Neuron (in vitro differentiated cells): ENCODE data around the gene CMSS1.
A peak's percentile ranks its signal among the peaks of the same experiment; 100 is the strongest.

Experiments used
- H2AFZ ChIP-seq: one replicate; pipeline ENCODE4 v1.6.1; 2013; ENCODE audit warnings: low read depth, mild to moderate bottlenecking, inconsistent platforms, low read length, moderate library complexity
- H3K27me3 ChIP-seq: one replicate; pipeline ENCODE4 v1.6.1; 2013; ENCODE audit warnings: low read length; ENCODE audit not compliant: insufficient read depth
- H3K36me3 ChIP-seq: one replicate; pipeline ENCODE4 v1.6.1; 2013; ENCODE audit warnings: low read length; ENCODE audit not compliant: insufficient read depth
- H3K4me1 ChIP-seq: one replicate; pipeline ENCODE4 v1.6.1; 2013; ENCODE audit warnings: low read length; ENCODE audit not compliant: insufficient read depth
- H3K4me3 ChIP-seq: 2 replicates; pipeline ENCODE4 v1.5.1; 2013; ENCODE audit warnings: mild to moderate bottlenecking, low read length, moderate library complexity
- H3K9me3 ChIP-seq: one replicate; pipeline ENCODE4 v1.6.1; 2013; ENCODE audit warnings: low read length

CMSS1 gene

DNA sequence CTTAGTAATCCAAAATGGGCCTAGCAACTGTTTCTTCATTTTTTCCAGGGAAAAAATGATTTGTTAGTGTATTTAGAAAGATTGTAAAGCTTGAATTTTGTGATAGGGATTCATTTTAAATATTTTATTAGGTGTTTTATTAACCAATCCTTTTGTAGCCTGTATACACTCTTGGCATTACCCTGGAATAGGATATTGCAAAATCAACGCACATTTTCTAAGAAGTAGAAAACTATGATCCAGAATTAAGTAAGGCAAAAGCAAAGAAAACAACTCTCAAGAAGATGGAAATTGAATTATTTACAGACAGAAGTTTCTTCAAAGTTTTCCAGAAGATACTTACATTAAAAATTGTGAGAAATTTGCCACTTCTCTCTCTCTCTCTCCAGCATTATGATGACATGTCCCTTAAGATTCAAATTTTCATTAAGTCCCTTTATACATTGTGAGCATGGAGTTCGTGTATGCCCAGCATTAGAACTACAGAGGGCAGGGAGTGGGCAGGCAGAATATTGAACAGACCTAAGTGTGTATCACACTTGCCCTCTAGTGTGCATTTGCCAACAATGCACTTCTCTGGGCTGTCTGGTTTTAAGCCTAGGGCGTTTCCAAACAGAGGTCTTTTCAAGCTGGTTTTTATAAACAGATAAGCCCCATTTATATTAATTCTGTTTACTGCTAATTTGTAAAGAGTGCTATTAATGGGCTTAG lies 28.5 kb upstream of the CMSS1 start:
- Histone ChIP-seq H3K4me3 (no peak overlapping the region), H3K36me3 (no peaks in the 10 kb centered on the region), H3K9me3 (no peaks in the 10 kb centered on the region), H3K27me3 (no peaks in the 10 kb centered on the region), H2AFZ (no peak overlapping the region), H3K4me1 (no peaks in the 10 kb centered on the region)

DNA sequence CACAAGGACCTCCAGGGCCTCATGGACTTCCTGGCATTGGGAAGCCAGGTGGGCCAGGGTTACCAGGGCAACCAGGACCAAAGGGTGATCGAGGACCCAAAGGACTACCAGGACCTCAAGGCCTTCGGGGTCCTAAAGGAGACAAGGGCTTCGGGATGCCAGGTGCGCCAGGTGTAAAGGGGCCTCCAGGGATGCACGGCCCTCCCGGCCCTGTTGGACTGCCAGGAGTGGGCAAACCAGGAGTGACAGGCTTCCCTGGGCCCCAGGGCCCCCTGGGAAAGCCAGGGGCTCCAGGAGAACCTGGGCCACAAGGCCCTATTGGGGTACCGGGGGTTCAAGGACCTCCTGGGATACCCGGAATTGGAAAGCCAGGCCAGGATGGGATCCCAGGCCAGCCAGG lies 23.2 kb upstream of the CMSS1 start:
- Histone ChIP-seq H3K36me3 (no peaks in the 10 kb centered on the region), H3K4me3 (no peak overlapping the region), H3K9me3 (no peaks in the 10 kb centered on the region), H3K4me1 (no peaks in the 10 kb centered on the region), H2AFZ (no peak overlapping the region), H3K27me3 (no peaks in the 10 kb centered on the region)

DNA sequence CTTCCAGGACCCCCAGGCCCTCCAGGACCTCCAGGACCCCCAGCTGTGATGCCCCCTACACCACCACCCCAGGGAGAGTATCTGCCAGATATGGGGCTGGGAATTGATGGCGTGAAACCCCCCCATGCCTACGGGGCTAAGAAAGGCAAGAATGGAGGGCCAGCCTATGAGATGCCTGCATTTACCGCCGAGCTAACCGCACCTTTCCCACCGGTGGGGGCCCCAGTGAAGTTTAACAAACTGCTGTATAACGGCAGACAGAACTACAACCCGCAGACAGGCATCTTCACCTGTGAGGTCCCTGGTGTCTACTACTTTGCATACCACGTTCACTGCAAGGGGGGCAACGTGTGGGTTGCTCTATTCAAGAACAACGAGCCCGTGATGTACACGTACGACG lies 22.1 kb upstream of the CMSS1 start:
- Histone ChIP-seq H2AFZ (no peak overlapping the region), H3K36me3 (no peaks in the 10 kb centered on the region), H3K9me3 (no peaks in the 10 kb centered on the region), H3K4me1 (no peaks in the 10 kb centered on the region), H3K27me3 (no peaks in the 10 kb centered on the region), H3K4me3 (no peak overlapping the region)

DNA sequence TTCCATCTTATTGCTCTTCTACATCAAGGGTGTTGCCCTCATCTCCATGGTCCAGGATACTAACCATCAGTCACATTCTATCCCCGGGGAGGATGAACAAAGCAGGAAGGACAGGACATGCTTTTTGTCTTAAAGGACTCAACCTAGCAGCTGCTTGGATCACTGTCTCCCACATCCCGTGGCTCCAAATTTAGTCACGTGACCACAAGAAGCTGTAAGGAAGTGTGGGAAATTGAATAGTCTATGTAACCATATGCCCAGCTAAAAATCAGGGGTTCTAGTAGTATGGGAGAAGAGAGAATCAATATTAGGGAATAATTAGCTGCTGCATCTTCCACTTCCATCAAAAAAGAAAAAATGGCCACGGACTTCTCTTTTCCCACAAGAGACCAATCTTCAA lies 18.2 kb upstream of the CMSS1 start:
- no peaks in the 10 kb centered on the region for H3K9me3 ChIP-seq
- no peak overlapping the region for H2AFZ ChIP-seq
- H3K36me3 ChIP-seq, result no peaks in the 10 kb centered on the region
- no peaks in the 10 kb centered on the region for H3K4me1 ChIP-seq
- H3K27me3 ChIP-seq, result no peaks in the 10 kb centered on the region
- no peak overlapping the region for H3K4me3 ChIP-seq

DNA sequence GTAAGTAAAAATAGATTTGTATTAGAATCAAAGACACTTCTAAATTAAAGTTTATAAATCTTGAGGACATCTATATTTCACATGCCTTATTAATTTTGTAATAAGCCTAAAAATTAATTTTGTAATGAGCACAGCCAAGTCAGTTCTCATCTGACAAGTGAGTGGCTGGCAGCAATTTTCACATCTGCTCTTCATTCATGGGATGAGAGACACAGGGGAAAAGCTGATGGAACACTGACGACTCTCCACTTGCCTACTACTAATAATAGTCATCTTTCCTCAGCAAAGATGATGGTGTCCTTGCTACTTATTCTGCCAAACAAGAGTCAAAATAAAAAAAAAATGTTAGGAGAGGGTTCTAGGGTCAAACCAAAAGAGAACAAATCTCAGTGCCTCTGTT lies 14.4 kb upstream of the CMSS1 start:
- peaks cover 3% of the 10 kb centered on the region for H3K9me3 ChIP-seq
- H2AFZ ChIP-seq, result no peak overlapping the region
- H3K27me3 ChIP-seq, result no peaks in the 10 kb centered on the region
- H3K4me3 ChIP-seq, result no peak overlapping the region
- H3K36me3 ChIP-seq, result no peaks in the 10 kb centered on the region
- no peaks in the 10 kb centered on the region for H3K4me1 ChIP-seq

DNA sequence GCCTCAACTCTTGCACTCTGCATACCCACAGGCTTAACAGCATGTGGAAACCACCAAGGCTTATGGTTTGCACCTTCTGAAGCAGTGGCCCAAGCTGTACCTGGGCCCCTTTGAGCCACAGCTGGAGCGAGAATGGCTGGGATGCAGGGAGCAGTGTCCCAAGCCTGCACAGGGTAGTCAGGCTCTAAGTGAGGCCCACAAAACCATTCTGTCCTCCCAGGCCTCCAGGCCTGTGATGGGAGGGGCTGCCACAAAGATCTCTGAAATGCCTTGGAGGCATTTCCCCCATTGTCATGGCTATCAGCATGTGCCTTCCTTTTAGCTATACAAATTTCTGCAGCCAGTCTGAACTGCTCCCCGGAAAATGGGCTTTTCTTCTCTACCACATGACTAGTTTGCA lies 12.5 kb upstream of the CMSS1 start:
- H3K27me3 ChIP-seq, result no peaks in the 10 kb centered on the region
- peaks cover 3% of the 10 kb centered on the region for H3K9me3 ChIP-seq
- H3K36me3 ChIP-seq, result no peaks in the 10 kb centered on the region
- H2AFZ ChIP-seq, result no peak overlapping the region
- no peaks in the 10 kb centered on the region for H3K4me1 ChIP-seq
- H3K4me3 ChIP-seq, result no peak overlapping the region

DNA sequence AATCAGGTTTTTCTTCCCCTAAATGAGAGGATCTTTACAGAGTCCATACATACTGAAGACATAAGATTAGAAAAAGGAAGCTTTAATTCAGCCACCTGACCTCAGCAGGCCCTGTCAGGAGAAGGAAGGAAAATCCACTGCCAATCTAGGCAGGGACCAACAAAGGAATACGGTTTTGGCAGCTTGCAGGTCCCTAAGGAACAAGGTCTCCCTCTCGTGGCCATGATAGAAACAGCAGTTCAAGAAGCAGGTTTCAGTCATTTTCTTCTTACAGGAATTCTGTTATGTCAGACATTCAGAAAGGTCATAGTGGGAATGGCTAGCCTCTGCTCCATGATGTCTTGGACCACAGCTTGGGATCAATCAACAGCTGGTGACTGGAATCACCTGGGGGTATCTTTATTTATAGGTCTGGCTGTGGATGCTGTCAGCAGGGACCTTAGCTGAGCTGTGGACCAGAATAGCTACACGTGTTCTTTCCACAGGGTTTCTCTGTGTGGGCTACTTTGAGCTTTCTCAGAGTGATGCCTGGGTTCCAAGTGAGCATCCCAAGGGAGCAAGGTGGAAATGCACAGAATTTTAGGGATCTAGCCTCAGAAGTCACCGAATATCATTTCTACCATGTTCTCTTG lies 9.4 kb upstream of the CMSS1 start:
- Histone ChIP-seq H3K4me1 (no peaks in the 10 kb centered on the region), H2AFZ (peak overlapping the region; percentile 29), H3K9me3 (peaks cover 3% of the 10 kb centered on the region), H3K27me3 (no peaks in the 10 kb centered on the region), H3K36me3 (no peaks in the 10 kb centered on the region), H3K4me3 (no peak overlapping the region)

DNA sequence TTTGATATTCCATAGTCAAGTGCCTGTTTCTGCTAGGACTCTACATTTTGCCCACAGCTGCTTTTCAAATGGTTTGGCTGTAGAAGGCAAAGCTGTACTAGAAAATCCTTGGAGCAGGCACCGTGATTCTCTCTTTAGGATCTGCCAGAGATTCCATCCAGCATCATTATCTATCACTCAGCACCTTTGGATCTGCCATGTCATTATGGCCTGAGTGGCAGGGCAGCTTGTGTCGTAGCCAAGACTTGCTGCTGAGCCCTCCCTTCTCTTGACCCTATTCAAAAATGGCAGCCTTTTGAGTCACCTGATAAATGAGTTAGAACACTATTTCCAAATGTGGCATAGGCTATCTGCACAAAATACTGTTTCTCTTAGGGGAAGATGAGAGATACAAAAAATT lies 8.1 kb upstream of the CMSS1 start:
- Histone ChIP-seq H3K4me1 (no peaks in the 10 kb centered on the region), H3K36me3 (no peaks in the 10 kb centered on the region), H3K4me3 (no peak overlapping the region), H3K9me3 (peaks cover 3% of the 10 kb centered on the region), H3K27me3 (no peaks in the 10 kb centered on the region), H2AFZ (no peak overlapping the region)

DNA sequence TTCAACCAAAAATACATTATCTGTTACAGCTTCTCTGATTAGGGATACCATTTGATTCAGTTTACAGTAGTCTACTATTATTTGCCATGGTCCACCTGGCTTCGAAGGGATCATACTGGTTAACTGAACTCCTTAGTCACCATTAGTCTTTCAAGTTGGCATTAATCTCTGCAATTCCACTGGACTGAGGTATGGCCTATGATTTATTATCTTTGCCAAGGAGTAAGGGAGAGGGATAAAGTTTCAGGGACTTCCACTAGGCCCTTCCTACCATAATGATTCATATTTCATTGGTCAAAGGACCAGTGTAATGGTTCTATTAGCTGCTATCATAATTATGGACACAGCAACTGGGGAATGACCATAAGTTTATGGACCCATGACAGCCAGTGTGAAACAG lies 7.3 kb upstream of the CMSS1 start:
- no peaks in the 10 kb centered on the region for H3K27me3 ChIP-seq
- H3K4me1 ChIP-seq, result no peaks in the 10 kb centered on the region
- no peaks in the 10 kb centered on the region for H3K36me3 ChIP-seq
- H3K9me3 ChIP-seq, result no peaks in the 10 kb centered on the region
- no peak overlapping the region for H2AFZ ChIP-seq
- no peak overlapping the region for H3K4me3 ChIP-seq

DNA sequence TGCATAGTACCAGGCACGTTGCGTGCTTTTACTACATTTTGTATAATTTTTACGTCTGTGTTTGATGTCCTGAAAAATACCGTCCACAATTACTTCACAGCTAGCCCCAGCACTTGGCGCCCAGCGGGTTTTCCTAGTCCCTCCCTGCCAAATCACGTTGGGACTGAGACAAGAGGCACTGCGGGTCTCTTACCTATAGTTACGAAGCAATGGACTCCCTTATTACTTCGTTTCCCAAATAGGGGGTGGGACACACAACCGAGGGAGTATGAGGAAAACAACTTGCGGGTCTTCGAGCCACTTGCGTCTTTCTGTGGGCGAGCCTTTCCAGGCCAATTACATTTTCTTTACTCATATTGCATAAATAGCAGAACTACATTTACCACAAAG lies 620 bp upstream of the CMSS1 start:
- peak overlapping the region; percentile 93 for H3K4me3 ChIP-seq
- H3K4me1 ChIP-seq, result peaks cover 16% of the 10 kb centered on the region
- peak overlapping the region; percentile 78 for H2AFZ ChIP-seq
- no peaks in the 10 kb centered on the region for H3K27me3 ChIP-seq
- H3K36me3 ChIP-seq, result no peaks in the 10 kb centered on the region
- no peaks in the 10 kb centered on the region for H3K9me3 ChIP-seq

DNA sequence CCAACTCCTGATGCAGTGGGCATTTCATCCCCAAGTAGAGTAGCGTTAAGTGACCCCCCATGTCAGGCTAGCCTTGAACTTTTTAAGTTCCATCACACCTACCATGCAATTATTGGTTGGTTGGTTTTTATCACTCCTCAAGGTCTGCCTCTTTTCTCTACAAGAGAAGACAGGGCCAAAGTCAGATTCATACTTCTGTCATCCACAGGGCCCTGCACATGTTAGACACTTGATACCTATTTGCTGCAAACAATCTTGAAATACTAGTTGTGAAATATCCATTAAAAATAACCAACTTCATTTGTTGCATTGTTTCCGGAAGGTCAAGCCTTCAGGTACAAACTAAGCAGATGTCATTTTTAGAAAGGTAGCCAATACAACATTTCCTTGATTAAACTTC lies 1.2 kb downstream of the CMSS1 start:
- peaks cover 16% of the 10 kb centered on the region for H3K4me1 ChIP-seq
- H3K27me3 ChIP-seq, result no peaks in the 10 kb centered on the region
- H3K4me3 ChIP-seq, result peak overlapping the region; percentile 93
- H3K9me3 ChIP-seq, result no peaks in the 10 kb centered on the region
- no peaks in the 10 kb centered on the region for H3K36me3 ChIP-seq
- H2AFZ ChIP-seq, result no peak overlapping the region

DNA sequence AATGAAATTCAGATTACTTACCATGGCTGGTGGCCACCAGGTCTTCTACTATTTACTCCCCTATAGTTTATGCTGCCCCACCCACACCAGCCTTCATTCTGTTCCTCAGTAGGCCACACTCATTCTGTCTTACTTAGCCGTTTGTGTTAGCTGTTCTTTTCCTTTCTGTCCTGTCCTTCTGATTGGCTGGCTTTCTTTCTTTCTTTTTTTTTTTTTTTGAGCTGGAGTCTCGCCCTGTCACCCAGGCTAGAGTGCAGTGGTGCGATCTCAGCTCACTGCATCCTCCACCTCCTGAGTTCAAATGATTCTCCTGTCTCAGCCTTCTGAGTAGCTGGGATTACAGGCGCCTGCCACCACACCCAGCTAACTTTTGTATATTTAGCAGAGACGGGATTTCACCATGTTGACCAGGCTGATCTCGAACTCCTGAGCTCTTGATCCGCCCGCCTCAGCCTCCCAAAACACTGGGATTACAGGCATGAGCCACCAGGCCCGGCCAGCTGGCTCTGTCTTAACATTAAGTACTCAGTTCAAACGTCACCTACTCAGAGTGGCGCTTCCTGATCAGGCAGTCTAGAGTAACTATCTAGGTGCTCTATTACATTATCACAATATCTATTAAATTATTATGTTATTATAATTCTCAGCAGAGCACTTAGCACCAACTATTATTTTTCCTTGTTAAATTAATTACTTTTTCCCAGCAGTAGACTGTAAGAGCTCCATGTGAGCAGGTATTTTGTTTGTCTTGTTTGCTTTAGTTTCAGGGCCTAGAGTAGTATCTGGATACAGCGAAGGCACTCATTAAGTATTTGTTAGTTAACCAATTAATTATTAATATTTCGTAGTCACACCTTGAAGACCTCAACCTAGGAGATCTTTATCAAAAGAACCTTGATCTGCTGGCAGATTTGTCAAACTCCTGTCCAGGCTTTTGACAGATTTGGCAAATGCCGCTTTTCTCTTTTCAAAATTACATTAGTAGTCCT lies 6.4 kb downstream of the CMSS1 start:
- no peaks in the 10 kb centered on the region for H3K27me3 ChIP-seq
- no peak overlapping the region for H2AFZ ChIP-seq
- H3K4me3 ChIP-seq, result no peak overlapping the region
- no peaks in the 10 kb centered on the region for H3K36me3 ChIP-seq
- H3K4me1 ChIP-seq, result peaks cover 5% of the 10 kb centered on the region
- H3K9me3 ChIP-seq, result no peaks in the 10 kb centered on the region

DNA sequence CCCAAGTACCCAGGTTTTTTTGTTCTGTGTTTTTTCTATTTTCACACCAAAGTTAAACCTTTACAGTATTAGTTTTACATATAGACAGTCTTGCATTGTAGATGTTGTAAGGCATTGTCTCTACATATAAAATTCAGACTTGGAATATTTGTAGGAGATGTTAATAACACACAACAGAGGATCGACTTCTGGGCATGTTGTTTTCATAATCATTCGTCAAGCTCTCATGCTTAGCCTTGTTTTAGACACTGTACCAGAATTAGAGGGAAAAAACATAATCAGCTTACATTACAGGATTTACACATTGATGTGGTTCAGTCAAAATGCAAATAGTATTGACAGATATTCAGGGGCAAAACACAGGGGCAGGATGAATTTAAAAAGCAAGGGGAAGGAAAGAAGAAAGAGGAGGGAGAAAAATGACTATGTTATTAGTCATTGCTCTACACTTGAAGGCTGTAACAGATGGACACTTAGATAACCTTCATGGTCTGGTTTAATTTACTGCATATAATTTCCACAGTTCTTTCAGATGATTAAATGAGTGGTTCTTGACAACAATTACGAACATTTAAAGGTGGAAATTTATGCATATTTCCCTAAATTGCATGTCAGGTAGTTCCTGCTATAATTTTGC lies 7.5 kb downstream of the CMSS1 start:
- H3K36me3 ChIP-seq, result no peaks in the 10 kb centered on the region
- H2AFZ ChIP-seq, result no peak overlapping the region
- H3K9me3 ChIP-seq, result no peaks in the 10 kb centered on the region
- peaks cover 3% of the 10 kb centered on the region for H3K4me1 ChIP-seq
- H3K27me3 ChIP-seq, result no peaks in the 10 kb centered on the region
- H3K4me3 ChIP-seq, result no peak overlapping the region
